K562 (cell line): ENCODE measurements around the gene CBY3. TPM values are rescaled to one million over a fixed set of nuclear protein-coding genes. Genes with fewer than 3 reads are reported as not detected.
"Not testable (repeated sequence)": the region's sequence is repeated elsewhere in the genome, so short reads cannot be mapped to it uniquely, and the experiment has no call there.

ENCODE experiments used
- ATAC-seq: fragments of 200-7000 bp; cut with Tn5 transposase; 3 replicates; pipeline ENCODE4 v1.9.1; 2020; ENCODE audit warnings: moderate library complexity
- BruUV-seq: library from RNA; stranded (reverse); fragments of 400-500 nt; replicated peaks from 2 replicates; lab custom pipeline; 2021; lab: Mats Ljungman, UMichigan
- CTCF ChIA-PET: fragments of 300-600 bp; formaldehyde crosslinking; extraction: SDS; loops from one replicate; lab custom pipeline; 2021; ENCODE audit warnings: low intra/inter-chr PET ratio; lab: Yijun Ruan, JAX
- POLR2A ChIA-PET: fragments of 300-600, 350-650 bp; sonication (Branson Sonifier 250); formaldehyde crosslinking; extraction: SDS; loops from one replicate; lab custom pipeline; 2021; ENCODE audit warnings: antibody characterized with exemption, inconsistent platforms; lab: Yijun Ruan, JAX
- DNase-seq, 4 experiments: peaks; one replicate each; pipeline versions ENCODE4 v3.0.0 to v3.0.0-alpha.2; 2011 to 2018; ENCODE audit warnings: low spot score in 3 of 4, mixed read lengths in 3 of 4; ENCODE audit errors: extremely low read depth in 1 of 4
- FAIRE-seq: peaks from 2 replicates; lab custom pipeline; 2011; peaks lifted over from hg19 to GRCh38; lab: Jason Lieb, UNC
- H2AFZ ChIP-seq: 2 replicates; pipeline ENCODE4 v1.6.0; 2011; ENCODE audit warnings: low read depth, low read length, control low read depth, inconsistent platforms
- H3K27ac ChIP-seq: fragments of 200-600 bp; 3 replicates; pipeline ENCODE4 v1.8.0; 2011; ENCODE audit warnings: low read depth, mild to moderate bottlenecking, control low read depth, inconsistent platforms, low read length, moderate library complexity, mixed read lengths; ENCODE audit errors: extremely low read depth
- H3K27me3 ChIP-seq, 2 experiments: fragments of 300-600 bp in 1 of 2; 2 replicates in 1 of 2; 3 replicates in 1 of 2; pipeline versions ENCODE4 v1.6.0 to v1.8.0; 2011; ENCODE audit warnings: inconsistent platforms in 2 of 2, low read length in 2 of 2, mild to moderate bottlenecking in 1 of 2, mixed read lengths in 1 of 2, moderate library complexity in 1 of 2; ENCODE audit not compliant: control insufficient read depth in 2 of 2, insufficient read depth in 2 of 2
- H3K36me3 ChIP-seq: fragments of 300-600 bp; 3 replicates; pipeline ENCODE4 v1.8.0; 2011; ENCODE audit warnings: mild to moderate bottlenecking, low read length, inconsistent platforms; ENCODE audit not compliant: control insufficient read depth, insufficient read depth
- H3K4me1 ChIP-seq, 2 experiments: fragments of 200-600 bp in 1 of 2; replicated peaks in 1 of 2; 2 replicates in 1 of 2; 3 replicates in 1 of 2; pipeline versions ENCODE4 v1.5.1 to v1.8.0; 2011; ENCODE audit warnings: inconsistent platforms in 2 of 2, low read length in 2 of 2, mild to moderate bottlenecking in 1 of 2, mixed read lengths in 1 of 2, moderate library complexity in 1 of 2; ENCODE audit not compliant: control insufficient read depth in 2 of 2, insufficient read depth in 2 of 2
- H3K4me2 ChIP-seq: 2 replicates; pipeline ENCODE4 v1.6.1; 2011; ENCODE audit warnings: low read length, control low read depth, inconsistent platforms, mixed read lengths; ENCODE audit not compliant: insufficient read depth
- H3K4me3 ChIP-seq: fragments of 200-600 bp; sonication (generic), shearing (Covaris generic); 2 replicates; pipeline ENCODE4 v1.5.1; 2016; ENCODE audit warnings: control low read depth, inconsistent platforms
- H3K79me2 ChIP-seq: fragments of 200-600 bp; 3 replicates; pipeline ENCODE4 v1.8.0; 2011; ENCODE audit warnings: low read length, inconsistent platforms; ENCODE audit not compliant: control insufficient read depth, insufficient read depth
- H3K9ac ChIP-seq, 2 experiments: 2 replicates each; pipeline versions ENCODE4 v1.6.0 to v1.6.1; 2011; ENCODE audit warnings: low read depth in 2 of 2, low read length in 2 of 2, control low read depth in 1 of 2, inconsistent platforms in 1 of 2, mild to moderate bottlenecking in 1 of 2, mixed read lengths in 1 of 2; ENCODE audit not compliant: insufficient read depth in 1 of 2
- H3K9me1 ChIP-seq: one replicate; pipeline ENCODE4 v1.6.0; 2011; ENCODE audit warnings: inconsistent platforms, mild to moderate bottlenecking, low read length, moderate library complexity; ENCODE audit not compliant: control insufficient read depth, insufficient read depth
- H3K9me3 ChIP-seq: replicated peaks from 2 replicates; pipeline ENCODE4 v1.5.1; 2011; ENCODE audit warnings: low read depth, low read length, inconsistent platforms; ENCODE audit not compliant: control insufficient read depth, insufficient read depth
- H4K20me1 ChIP-seq: replicated peaks from 2 replicates; pipeline ENCODE4 v1.6.1; 2011; ENCODE audit warnings: low read length, inconsistent platforms, mixed read lengths; ENCODE audit not compliant: control insufficient read depth, insufficient read depth
- WGBS: fragments of 100-300 bp; shearing (Covaris generic); methylation state at CpG from one replicate; pipeline ENCODE4 v1.1.6; 2016; ENCODE audit warnings: low coverage, mixed read lengths; ENCODE audit not compliant: insufficient coverage; ENCODE audit errors: missing lambda C conversion rate; 5-methylcytosine and 5-hydroxymethylcytosine counted together
- in situ Hi-C: fragments of 300-500 bp; cut with MboI; formaldehyde crosslinking; loops from 4 replicates; pipeline ENCODE4 v1.15.0; 2018; ENCODE audit warnings: inconsistent platforms, mixed read lengths
- intact Hi-C: fragments of 100-400 bp; cut with micrococcal nuclease; formaldehyde crosslinking; loops from 2 replicates; pipeline ENCODE4 v1.14.2; 2022
- polyA plus RNA-seq, 8 experiments: library from polyadenylated mRNA; depleted of rRNA in 4 of 8; stranded (reverse) in 5 of 8; unstranded in 3 of 8; fragments of >200 nt; fragmentation: Nextera tagmentation in 2 of 8; fragmentation: Illumina TruSeq in 1 of 8; extraction: Ambion mirVana in 2 of 8; extraction: Trizol in 1 of 8; gene quantifications; 2 replicates each; pipeline versions ENCODE4 v1.2.1 to v1.2.3, GENCODE V29; 2011 to 2014; ENCODE audit warnings: inconsistent platforms in 1 of 8, missing spikeins in 1 of 8
- total RNA-seq, 7 experiments: library from RNA; depleted of rRNA in 6 of 7; stranded (reverse); fragments of >200 nt in 6 of 7; fragmentation: Illumina TruSeq in 2 of 7; extraction: Trizol in 2 of 7; gene quantifications; 2 replicates each; pipeline versions ENCODE4 v1.2.1 to v1.2.3, GENCODE V29; 2011 to 2021; ENCODE audit warnings: low replicate concordance in 1 of 7

Gene CBY3
- total and polyA plus RNA-seq, 9 of the 15 experiments (the other 6 are each of a cell fraction or from before 2014, with no cell fraction given) = not detected

DNA sequence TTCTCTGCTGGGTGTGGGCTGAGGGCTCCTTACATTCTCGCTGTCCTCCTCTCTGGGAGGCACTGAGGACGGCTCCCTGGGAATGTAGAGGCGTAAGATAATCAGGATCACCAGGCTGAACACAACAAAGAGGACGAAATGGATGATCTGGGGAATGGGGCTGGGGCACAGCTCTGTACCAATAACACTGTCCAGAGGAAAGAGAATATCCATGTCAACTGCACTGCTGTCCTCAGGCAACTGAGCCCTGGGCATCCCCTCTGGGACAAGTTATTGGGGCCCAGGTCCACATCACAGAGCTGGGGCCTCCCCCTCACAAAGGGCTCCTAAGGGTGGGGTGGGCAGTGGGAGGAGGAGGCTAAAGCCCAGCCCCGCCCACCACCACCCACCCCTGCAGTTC lies 36.1 kb downstream of the CBY3 start:
- in situ Hi-C loops (loop anchor here (5.0 kb wide), 2 partner anchors 122 to 1667 kb away; no protein-coding TSS in a partner anchor), intact Hi-C loops (loop anchor here (2.0 kb wide), 1 partner anchor 124 kb away; no protein-coding TSS in a partner anchor)
- BruUV-seq, H3K36me3 ChIP-seq, H3K4me2 ChIP-seq, H3K9me1 ChIP-seq, H3K4me3 ChIP-seq, FAIRE-seq, H3K4me1 ChIP-seq, POLR2A ChIA-PET, CTCF ChIA-PET, H3K27ac ChIP-seq, H3K9ac ChIP-seq, H4K20me1 ChIP-seq, H3K79me2 ChIP-seq, H3K9me3 ChIP-seq, H2AFZ ChIP-seq: not testable (repeated sequence)
- DNase-seq (peak in 2 of 4 experiments; percentile 2 to 3), ATAC-seq (peak; percentile 43; the same call in 2 of the 3 replicates)
- H3K27me3 ChIP-seq = peaks cover 5 to 14% of the 10 kb centered on the region in 2 experiments
- 8% methylated on average over 4 of the region's 5 CpGs for WGBS

DNA sequence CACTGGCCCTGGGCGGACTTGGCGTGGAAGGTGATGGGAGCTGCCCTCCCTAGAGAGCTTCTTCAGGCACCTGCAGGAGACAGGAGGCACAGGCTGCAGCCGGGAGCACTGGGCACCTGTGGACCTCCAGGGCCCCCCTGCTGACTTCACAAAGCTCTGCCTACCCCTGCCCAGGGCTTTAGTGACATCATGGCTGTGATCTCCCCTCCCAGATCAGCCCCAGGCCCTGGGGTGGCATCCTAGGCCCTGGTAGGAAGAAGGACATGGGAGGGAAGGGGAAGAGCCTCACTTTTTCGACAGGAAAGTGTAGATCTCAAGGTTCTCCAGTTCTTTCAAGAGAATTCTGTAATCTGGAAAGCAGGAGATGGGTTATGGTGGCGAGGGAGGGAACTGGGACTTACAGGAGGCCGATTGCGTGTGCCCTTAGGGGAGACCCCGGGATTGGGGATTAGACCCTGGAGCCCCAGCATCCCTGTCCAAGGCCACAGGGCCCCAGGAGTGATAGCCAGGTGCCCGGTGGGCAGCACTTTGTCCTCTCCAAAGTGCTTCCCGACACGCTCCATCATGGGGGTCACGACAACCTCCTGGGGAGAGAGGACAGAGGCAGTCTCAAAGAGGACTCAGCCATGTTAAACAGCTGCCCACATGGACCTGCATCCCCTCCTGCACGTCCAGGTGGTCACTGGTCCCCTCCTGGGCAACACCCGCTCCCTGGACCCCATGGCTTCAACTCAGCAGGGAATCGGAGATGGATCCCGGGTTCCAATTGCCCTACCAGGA lies 37.5 kb downstream of the CBY3 start:
- H3K36me3 ChIP-seq, H3K27ac ChIP-seq, H3K9ac ChIP-seq, H2AFZ ChIP-seq, H3K4me3 ChIP-seq, intact Hi-C loops, H4K20me1 ChIP-seq, ATAC-seq, FAIRE-seq, H3K79me2 ChIP-seq, BruUV-seq, CTCF ChIA-PET, H3K9me1 ChIP-seq, H3K4me1 ChIP-seq, H3K9me3 ChIP-seq, H3K4me2 ChIP-seq: not testable (repeated sequence)
- 7% methylated on average over 10 of the region's 16 CpGs for WGBS
- POLR2A ChIA-PET = interaction anchor here (1.9 kb wide), 1 partner anchor 19 kb away, joined by 7 read pairs; the partner anchor contains the start of gene HNRNPH1
- peak in 2 of 4 experiments; percentile 6 to 10 for DNase-seq
- peaks cover 5 to 11% of the 10 kb centered on the region in 2 experiments for H3K27me3 ChIP-seq
- in situ Hi-C loops = loop anchor here (5.0 kb wide), 1 partner anchor 121 kb away; no protein-coding TSS in a partner anchor

DNA sequence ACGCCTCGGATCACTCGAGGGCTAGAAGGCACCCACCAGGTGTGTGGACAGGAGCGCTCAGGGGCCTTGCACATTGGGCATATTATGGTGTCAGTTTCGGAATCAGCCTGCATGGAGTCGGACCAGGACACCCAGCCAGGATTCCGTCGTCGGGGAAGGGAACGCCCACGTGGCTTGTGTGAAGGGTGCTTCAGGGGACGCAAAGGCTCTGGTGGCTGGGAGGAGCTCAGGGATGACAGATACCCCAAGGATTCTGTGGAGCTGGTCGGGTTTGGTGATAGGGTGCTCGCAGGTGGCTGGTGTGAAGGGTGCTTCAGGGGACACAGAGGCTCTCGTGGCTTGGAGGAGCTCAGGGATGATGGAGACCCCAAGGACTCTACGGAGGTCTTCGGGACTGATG lies 38.2 kb downstream of the CBY3 start:
- 15% methylated on average over 11 of the region's 17 CpGs for WGBS
- H3K36me3 ChIP-seq, H3K4me2 ChIP-seq, BruUV-seq, H2AFZ ChIP-seq, H3K4me3 ChIP-seq, intact Hi-C loops, H3K9me1 ChIP-seq, H3K9me3 ChIP-seq, FAIRE-seq, ATAC-seq, H3K9ac ChIP-seq, H3K27ac ChIP-seq, H3K79me2 ChIP-seq, H3K4me1 ChIP-seq, H4K20me1 ChIP-seq, CTCF ChIA-PET, H3K27me3 ChIP-seq: not testable (repeated sequence)
- DNase-seq = peak in 1 of 4 experiments; percentile 2
- in situ Hi-C loops = loop anchor here (5.0 kb wide), 1 partner anchor 120 kb away; no protein-coding TSS in a partner anchor
- POLR2A ChIA-PET = interaction anchor here (1.9 kb wide), 1 partner anchor 19 kb away, joined by 7 read pairs; the partner anchor contains the start of gene HNRNPH1
